LNCaP clone FGC (cell line): ENCODE measurements around the gene KIF1B.

ENCODE experiments used
- DNase-seq: peaks from one replicate; pipeline ENCODE4 v3.0.0-alpha.2; 2011; ENCODE audit warnings: low read depth
- H3K4me3 ChIP-seq: 2 replicates; pipeline ENCODE4 v1.5.1; 2011; ENCODE audit warnings: mild to moderate bottlenecking, low read depth, low read length, control low read depth
- CTCF ChIP-seq: IDR thresholded peaks from 2 replicates; pipeline ENCODE4 v1.5.1; 2012; ENCODE audit warnings: mild to moderate bottlenecking; ENCODE audit not compliant: control insufficient read depth, insufficient read depth; ENCODE audit errors: extremely low read depth

KIF1B gene, protein sequence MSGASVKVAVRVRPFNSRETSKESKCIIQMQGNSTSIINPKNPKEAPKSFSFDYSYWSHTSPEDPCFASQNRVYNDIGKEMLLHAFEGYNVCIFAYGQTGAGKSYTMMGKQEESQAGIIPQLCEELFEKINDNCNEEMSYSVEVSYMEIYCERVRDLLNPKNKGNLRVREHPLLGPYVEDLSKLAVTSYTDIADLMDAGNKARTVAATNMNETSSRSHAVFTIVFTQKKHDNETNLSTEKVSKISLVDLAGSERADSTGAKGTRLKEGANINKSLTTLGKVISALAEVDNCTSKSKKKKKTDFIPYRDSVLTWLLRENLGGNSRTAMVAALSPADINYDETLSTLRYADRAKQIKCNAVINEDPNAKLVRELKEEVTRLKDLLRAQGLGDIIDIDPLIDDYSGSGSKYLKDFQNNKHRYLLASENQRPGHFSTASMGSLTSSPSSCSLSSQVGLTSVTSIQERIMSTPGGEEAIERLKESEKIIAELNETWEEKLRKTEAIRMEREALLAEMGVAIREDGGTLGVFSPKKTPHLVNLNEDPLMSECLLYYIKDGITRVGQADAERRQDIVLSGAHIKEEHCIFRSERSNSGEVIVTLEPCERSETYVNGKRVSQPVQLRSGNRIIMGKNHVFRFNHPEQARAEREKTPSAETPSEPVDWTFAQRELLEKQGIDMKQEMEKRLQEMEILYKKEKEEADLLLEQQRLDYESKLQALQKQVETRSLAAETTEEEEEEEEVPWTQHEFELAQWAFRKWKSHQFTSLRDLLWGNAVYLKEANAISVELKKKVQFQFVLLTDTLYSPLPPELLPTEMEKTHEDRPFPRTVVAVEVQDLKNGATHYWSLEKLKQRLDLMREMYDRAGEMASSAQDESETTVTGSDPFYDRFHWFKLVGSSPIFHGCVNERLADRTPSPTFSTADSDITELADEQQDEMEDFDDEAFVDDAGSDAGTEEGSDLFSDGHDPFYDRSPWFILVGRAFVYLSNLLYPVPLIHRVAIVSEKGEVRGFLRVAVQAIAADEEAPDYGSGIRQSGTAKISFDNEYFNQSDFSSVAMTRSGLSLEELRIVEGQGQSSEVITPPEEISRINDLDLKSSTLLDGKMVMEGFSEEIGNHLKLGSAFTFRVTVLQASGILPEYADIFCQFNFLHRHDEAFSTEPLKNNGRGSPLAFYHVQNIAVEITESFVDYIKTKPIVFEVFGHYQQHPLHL (N-terminal part only)

GRCh38 chr1:10209905-10210810 lies at the start of gene KIF1B:
Gene KIF1B, plus strand, starts transcription at chr1:10210570. Its CDS starts 21,759 bp downstream, at chr1:10232329.
- peak within 1 kb of the TSS; percentile 99 for H3K4me3 ChIP-seq
- peak; percentile 87 for DNase-seq
- peak; percentile 79 for TF ChIP-seq CTCF

DNA sequence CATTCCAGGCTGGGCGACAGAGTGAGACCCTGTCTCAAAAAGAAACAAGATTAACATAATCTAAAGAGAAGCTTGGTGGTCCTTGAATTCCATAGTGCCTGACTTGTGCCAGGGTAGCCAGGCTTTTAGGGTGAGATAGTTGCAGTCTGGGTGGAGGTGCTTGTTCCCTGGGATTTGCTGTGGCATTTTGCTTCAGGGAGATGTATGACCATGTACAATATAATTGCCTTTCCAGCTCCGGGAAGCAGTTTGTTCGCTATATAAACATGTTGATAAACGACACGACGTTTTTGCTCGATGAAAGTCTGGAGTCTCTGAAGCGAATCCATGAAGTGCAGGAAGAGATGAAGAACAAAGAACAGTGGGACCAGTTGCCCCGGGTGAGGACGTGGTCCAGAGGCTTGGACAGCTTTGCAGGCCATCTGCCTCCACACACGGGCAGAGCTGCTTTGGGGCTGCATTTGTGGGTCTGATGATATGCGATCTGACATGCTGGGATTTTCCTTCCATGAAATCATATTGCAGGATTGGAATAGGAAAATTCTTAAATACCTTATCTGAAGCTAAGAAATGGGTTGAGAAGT lies 49.4 kb upstream of the KIF1B start:
- no peak overlapping the region for H3K4me3 ChIP-seq
- DNase-seq, result no peak
- no peak for TF ChIP-seq CTCF

DNA sequence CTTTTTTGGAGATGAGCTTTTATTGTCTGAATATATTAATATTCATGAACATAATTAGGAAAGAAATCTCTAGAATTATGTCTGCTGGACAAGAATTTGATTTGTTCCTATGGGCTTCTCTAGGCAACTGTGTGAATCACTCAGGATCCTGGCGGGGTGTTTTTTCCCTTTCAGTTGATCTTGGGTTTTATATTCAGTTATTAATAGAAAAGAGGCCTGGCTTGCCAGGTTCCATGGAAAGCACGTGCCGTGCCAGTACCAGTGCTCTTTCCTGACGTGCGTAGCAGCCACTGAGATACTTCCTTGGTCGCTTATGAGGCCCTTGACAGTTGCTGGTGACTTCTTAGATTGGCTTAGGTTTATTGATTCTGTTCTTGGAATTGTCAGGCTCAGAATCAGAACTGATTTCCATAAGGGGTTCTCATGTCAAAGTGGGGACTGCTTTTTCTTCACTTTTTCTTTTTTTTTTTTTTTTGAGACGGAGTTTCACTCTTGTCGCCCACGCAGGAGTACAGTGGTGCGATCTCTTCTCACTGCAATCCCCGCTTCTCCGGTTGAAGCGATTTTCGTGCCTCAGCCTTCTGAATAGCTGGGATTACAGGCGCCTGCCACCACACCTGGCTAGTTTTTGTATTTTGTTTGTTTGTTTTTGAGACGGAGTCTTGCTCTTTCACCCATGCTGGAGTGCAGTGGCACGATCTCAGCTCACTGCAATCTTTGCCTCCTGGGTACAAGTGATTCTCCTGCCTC lies 48.7 kb upstream of the KIF1B start:
- no peak for TF ChIP-seq CTCF
- no peak overlapping the region for H3K4me3 ChIP-seq
- no peak for DNase-seq

DNA sequence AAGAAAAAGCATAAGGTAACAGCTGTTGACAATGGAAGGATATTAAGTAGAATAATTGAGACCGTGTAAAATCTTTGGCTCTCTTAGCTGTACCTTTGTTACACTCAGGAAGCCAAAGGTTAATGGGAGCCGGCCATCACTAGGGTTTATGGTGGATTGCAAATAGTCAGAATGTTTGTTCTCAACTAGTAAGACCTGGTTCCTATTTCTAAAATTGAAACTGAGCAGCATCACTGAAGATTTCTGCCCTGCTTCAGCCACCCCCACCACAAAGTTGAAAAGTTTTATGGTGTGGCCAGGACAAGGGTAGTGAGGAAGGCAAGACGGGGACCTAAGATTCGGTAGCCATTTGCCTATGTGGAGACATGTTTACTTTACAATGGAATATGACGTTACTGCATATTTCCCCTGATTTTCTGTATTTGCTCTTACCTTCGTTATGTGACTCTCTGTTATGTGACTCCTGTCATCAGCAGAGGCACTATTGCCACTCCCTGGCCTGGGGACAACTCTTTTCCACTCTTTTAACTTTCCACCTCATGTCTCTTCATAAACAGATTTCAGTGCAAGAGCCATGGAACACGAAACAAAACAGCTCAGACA lies 41.4 kb upstream of the KIF1B start:
- no peak for TF ChIP-seq CTCF
- no peak for DNase-seq
- no peak overlapping the region for H3K4me3 ChIP-seq

DNA sequence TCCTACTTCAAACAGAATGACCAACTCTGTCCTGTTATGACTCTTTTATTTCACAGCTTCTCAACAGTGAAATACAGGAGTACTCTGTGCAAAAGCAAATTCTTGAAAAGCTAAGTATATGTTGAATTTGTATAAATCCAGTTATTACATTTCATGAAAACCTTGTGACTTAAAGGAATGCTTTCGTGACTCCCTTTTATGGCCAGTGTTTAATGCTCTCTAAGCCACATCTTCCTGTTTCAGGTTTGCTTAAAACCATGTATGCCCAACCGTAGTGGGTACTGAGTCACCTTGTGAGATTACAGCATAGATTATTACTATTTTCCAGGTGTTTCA lies 40.2 kb upstream of the KIF1B start:
- no peak for TF ChIP-seq CTCF
- no peak for DNase-seq
- no peak overlapping the region for H3K4me3 ChIP-seq
